Spleen (tissue), 7 donors: ENCODE measurements around the gene OR4N2.

Source experiments
- POLR2AphosphoS5 ChIP-seq, 3 donors: sonication (generic); formaldehyde crosslinking; IDR thresholded peaks; one replicate each; pipeline ENCODE4 v1.5.1; 2017; ENCODE audit warnings: antibody characterized with exemption in 3 of 3
- TF ChIP-seq, protein P1 (sequence below), 11 experiments: fragments of 200-600 bp in 7 of 11; fragments of 450-650 bp in 4 of 11; sonication (generic) in 4 of 11; IDR thresholded peaks in 8 of 11; conservative IDR thresholded peaks in 3 of 11; 1 replicate in 7 of 11; 2 replicates in 4 of 11; pipeline versions ENCODE4 v1.4.0 to v1.8.0; 2016 to 2021; ENCODE audit warnings: antibody characterized with exemption in 11 of 11, inconsistent platforms in 4 of 11, mild to moderate bottlenecking in 1 of 11
- donor health status: DM: no; HTN: no; CAD: no; lungs with moderate emphysema.
- donor health status: DM: no; HTN: no; CAD: no.
- donor health status: DM: no; HTN: no; CAD: no.

DNA sequence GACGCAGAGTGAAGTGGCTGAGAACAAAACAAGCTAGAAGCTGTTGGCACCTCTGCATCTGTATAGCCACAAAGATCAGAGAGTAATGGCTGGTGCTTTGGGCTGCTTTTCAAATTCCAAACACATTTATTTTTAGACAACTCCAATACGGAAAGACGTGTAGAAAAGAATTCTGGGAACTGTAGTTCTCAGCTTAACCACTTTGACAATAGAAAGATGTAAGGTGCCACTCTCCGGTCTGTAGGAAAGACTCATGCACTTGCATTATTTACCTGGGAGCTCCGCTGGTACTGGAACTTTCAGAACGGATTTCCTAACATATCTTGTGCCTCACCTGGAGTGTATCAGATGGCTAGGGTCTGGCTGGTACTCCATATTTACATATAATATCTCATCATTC is 69.6 kb downstream of the OR4N2 start:
- TF ChIP-seq, protein P1, sequence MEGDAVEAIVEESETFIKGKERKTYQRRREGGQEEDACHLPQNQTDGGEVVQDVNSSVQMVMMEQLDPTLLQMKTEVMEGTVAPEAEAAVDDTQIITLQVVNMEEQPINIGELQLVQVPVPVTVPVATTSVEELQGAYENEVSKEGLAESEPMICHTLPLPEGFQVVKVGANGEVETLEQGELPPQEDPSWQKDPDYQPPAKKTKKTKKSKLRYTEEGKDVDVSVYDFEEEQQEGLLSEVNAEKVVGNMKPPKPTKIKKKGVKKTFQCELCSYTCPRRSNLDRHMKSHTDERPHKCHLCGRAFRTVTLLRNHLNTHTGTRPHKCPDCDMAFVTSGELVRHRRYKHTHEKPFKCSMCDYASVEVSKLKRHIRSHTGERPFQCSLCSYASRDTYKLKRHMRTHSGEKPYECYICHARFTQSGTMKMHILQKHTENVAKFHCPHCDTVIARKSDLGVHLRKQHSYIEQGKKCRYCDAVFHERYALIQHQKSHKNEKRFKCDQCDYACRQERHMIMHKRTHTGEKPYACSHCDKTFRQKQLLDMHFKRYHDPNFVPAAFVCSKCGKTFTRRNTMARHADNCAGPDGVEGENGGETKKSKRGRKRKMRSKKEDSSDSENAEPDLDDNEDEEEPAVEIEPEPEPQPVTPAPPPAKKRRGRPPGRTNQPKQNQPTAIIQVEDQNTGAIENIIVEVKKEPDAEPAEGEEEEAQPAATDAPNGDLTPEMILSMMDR (IDR thresholded peaks at IDR 0.05 in 8 of 11, conservative IDR thresholded peaks at IDR 0.05 in 3 of 11), result no peak
- TF ChIP-seq POLR2AphosphoS5 (IDR thresholded peaks at IDR 0.05), result no peak
